Measurements from ENCODE around the gene PRKAG2. TPM values are rescaled to one million over a fixed set of nuclear protein-coding genes. Genes with fewer than 3 reads are reported as not detected.

The PRKAG2 gene
- 10 to 100 TPM; 19.5 to 30.8 (median 27.6) TPM for total RNA-seq

DNA sequence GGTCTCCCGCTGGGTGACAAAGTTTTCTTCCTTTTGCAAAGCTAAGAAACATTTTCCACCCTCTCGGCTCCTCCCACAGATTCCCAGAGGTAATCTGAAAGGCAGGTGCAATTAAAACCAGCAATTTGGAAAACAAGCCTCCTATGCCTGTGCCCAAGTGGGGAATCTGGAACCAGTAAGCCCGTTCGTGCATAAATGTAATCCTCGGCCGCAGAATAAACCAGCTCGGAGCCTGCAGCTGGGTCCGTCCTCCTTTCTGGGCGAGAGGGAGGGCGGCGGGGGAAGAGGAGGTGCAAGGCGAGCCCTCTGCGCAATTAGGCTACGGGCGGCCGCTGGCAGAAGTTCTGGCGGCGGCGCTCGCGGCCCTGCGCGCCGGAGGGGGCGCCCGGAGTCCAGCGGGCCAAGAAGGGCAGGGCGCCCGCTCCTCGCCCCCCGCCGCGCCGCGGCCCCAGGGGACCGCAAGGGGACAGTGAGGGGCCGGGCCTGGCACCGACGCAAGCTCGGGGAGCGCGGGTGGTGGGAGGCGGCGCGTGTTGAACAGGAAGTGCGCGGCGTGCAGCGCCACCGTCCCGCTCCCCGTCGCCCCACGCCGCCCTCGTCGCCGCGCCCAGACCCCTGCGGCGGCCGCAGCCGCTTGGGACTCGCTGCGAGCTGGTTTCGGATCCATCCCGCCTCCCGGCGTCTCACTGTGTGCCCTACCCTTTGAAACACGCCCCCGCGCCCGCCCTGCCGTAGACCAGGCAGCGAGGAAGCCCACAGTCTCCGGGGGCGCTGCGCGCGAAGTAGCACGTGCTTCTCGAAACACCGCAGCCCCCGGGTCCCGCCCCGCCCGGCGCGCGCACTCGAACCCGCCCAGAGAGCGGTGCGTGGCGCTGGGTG, at the start of gene PRKAG2:
TSS of gene PRKAG2 (minus strand) at position 217 of the 879 bp plus-strand sequence. CDS start 495 bp downstream, outside the sequence.
- TF ChIP-seq, protein P1, sequence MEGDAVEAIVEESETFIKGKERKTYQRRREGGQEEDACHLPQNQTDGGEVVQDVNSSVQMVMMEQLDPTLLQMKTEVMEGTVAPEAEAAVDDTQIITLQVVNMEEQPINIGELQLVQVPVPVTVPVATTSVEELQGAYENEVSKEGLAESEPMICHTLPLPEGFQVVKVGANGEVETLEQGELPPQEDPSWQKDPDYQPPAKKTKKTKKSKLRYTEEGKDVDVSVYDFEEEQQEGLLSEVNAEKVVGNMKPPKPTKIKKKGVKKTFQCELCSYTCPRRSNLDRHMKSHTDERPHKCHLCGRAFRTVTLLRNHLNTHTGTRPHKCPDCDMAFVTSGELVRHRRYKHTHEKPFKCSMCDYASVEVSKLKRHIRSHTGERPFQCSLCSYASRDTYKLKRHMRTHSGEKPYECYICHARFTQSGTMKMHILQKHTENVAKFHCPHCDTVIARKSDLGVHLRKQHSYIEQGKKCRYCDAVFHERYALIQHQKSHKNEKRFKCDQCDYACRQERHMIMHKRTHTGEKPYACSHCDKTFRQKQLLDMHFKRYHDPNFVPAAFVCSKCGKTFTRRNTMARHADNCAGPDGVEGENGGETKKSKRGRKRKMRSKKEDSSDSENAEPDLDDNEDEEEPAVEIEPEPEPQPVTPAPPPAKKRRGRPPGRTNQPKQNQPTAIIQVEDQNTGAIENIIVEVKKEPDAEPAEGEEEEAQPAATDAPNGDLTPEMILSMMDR (IDR thresholded peaks at IDR 0.05) = peak in 2 of 6 experiments; percentile 11 to 30
- TF ChIP-seq POLR2A (IDR thresholded peaks at IDR 0.05) = peak in 1 of 2 donors; percentile 61
- Histone ChIP-seq H3K4me3 (replicated peaks in 1 of 3) (peak within 1 kb of the TSS; percentile 73 to 98 (median 86)), H3K4me1 (peaks cover 14 to 15% of the 10 kb centered on the region in 2 donors), H3K9me3 (no peaks in the 10 kb centered on the region), H3K27ac (peak within 1 kb of the TSS; percentile 93 to 98 (median 94)), H3K27me3 (no peaks in the 10 kb centered on the region), H3K36me3 (no peaks in the 10 kb centered on the region)
- DNase-seq = peak; percentile 72 to 75
- 0 to 2% methylated on average over 26 to 32 of the region's 95 CpGs for WGBS, 2 donors
- intact Hi-C loops (cut with DNase I) = no loop called here

DNA sequence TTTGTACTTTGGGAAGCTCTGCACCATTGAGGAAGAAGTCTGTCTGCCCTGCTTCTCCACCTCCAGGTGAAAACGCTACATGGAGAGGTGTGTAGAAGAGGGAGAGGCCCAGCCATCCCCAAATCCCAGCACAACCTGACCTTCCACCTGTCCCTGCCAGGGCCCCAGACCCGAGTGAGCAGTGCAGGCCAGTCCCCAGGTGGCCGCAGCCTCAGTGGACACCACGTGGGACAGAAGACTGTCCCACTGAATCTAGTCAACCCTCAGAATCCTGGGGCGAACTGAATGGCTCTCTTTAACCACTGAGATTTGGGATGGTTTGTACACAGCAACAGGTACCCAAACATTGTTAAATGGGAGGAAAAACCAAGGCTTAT, 49.4 kb upstream of the PRKAG2 start:
- no peak overlapping the region for H3K27ac ChIP-seq
- intact Hi-C loops (cut with DNase I) = no loop called here
- WGBS, 2 donors = 85 to 96% methylated on average over 4 to 5 of the region's 5 CpGs

DNA sequence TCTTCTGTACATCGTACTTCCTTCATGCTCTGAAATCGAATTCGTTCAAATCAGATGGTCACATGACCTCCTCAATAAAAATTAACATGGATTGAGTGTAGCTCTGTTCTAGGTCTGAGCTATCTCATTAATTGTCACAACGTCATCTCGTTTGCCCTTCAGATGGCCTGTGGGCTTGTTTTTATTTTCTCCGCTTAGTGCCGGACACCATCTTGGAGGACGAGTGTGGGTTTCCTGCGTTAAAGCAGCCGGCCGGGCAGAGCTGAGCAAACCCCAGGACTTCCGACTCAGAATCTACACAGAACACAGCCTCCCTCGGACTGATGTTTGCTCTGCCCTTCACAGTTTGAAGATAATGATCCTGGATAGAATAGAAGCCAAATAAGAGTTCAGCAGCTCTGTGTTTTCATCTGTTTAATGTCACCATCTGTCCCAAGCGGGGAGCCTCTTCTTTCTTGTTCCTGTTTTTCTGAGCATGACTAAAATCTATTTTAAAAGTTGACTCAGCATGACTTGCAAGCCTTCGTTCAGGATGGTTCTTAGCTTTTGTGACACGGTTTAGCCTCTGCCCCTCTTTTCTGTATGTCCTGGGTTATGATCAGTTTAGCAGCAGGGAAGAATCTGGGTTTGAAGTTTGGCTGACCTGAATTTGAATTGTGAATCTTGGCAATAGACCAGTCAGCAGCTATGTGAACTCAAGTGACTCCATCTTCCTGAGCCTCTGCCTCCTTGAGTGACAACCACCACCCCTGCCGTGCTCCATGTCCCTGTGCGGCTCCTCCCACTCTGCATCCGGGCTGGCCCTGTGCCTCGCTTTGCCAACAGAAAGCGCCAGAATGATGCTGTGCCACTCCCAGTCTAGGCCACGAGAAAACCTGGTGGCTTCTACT, 48.8 kb upstream of the PRKAG2 start:
- Histone ChIP-seq H3K27ac (no peak overlapping the region), H3K9me3 (no peaks in the 10 kb centered on the region), H3K27me3 (no peaks in the 10 kb centered on the region), H3K4me3 (replicated peaks in 1 of 3) (no peak overlapping the region), H3K4me1 (no peaks in the 10 kb centered on the region), H3K36me3 (no peaks in the 10 kb centered on the region)
- intact Hi-C loops (cut with DNase I) = no loop called here
- TF ChIP-seq POLR2A (IDR thresholded peaks at IDR 0.05) = no peak
- TF ChIP-seq, protein P1 (IDR thresholded peaks at IDR 0.05) = no peak
- 62 to 67% methylated on average over 19 to 22 of the region's 22 CpGs for WGBS, 2 donors
- peak in 1 of 2 donors; percentile 25 for DNase-seq

More for the DNA sequence above, 49.4 kb upstream of the PRKAG2 start:
- TF ChIP-seq POLR2A (IDR thresholded peaks at IDR 0.05) = no peak
- TF ChIP-seq, protein P1 (IDR thresholded peaks at IDR 0.05) = no peak
- Histone ChIP-seq H3K36me3 (no peaks in the 10 kb centered on the region), H3K4me3 (replicated peaks in 1 of 3) (no peak overlapping the region), H3K4me1 (no peaks in the 10 kb centered on the region), H3K9me3 (no peaks in the 10 kb centered on the region), H3K27me3 (no peaks in the 10 kb centered on the region)
- no peak for DNase-seq

DNA sequence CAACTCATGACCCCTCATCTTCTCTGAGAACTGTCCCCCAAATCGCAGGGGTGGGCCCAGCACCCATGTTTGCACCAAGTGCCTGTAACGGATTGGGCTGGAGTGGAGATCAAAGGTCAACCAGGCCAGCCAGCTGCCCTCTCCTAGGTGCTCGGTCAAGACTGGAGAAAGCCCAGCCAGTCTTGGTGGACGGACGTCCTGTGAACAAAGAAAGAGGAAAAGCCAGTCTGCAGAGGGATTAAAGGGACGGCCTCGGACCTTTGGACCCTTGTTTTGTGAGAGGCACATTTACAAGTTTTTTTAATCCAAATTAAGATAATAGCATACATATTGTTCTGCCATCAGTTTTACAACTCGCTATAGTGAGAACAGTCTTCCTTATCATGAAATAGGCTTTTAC, 47.6 kb upstream of the PRKAG2 start:
- intact Hi-C loops (cut with DNase I) = no loop called here
- TF ChIP-seq, protein P1 (IDR thresholded peaks at IDR 0.05) = no peak
- no peak for TF ChIP-seq POLR2A (IDR thresholded peaks at IDR 0.05)
- 92 to 94% methylated on average over 8 of the region's 8 CpGs for WGBS, 2 donors
- Histone ChIP-seq H3K27ac (no peak overlapping the region), H3K4me1 (no peaks in the 10 kb centered on the region), H3K9me3 (no peaks in the 10 kb centered on the region), H3K27me3 (no peaks in the 10 kb centered on the region), H3K4me3 (replicated peaks in 1 of 3) (no peak overlapping the region), H3K36me3 (no peaks in the 10 kb centered on the region)
- no peak for DNase-seq

Measured in thyroid gland (tissue), 4 donors.